ENCODE data around the gene OLFML3. TPM values are rescaled to one million over a fixed set of nuclear protein-coding genes. Genes with fewer than 3 reads are reported as not detected.
"Not testable (repeated sequence)": the region's sequence is repeated elsewhere in the genome, so short reads cannot be mapped to it uniquely, and the experiment has no call there.

OLFML3 gene
- total and polyA plus RNA-seq, 7 experiments from 2014 or later: 0.24 to 1.8 (median 1.1) TPM; not detected in 2

GRCh38 chr1:114010433-114011184 lies 31.3 kb downstream of the OLFML3 start:
- ATAC-seq (no peak), DNase-seq (no peak)
- no peak overlapping the region for H3K4me3 ChIP-seq (ENCODE audit: low read length)
- H3K9me3 ChIP-seq (ENCODE audit: control insufficient read depth in 2 of 3, low read length in 3 of 3): no peaks in the 10 kb centered on the region
- Mint-ChIP-seq H3K4me1 (no peaks in the 10 kb centered on the region), H3K27ac (peak overlapping the region in 1 of 9 donors; percentile 9), H3K9me3 (peaks cover 0 to 1% (median 0%) of the 10 kb centered on the region in 11 donors), H3K36me3 (no peaks in the 10 kb centered on the region), H3K27me3 (peaks cover 0 to 13% (median 9%) of the 10 kb centered on the region in 5 donors), H3K4me3 (no peak overlapping the region)
- no peak overlapping the region for H3K27ac ChIP-seq (ENCODE audit: low read depth, low read length)
- ChIA-PET POLR2A (no interaction called here), CTCF (no interaction called here)
- H3K36me3 ChIP-seq (ENCODE audit: control insufficient read depth in 2 of 3, insufficient read depth in 3 of 3, low read length in 3 of 3): no peaks in the 10 kb centered on the region
- H3K4me1 ChIP-seq (ENCODE audit: control insufficient read depth in 2 of 2, insufficient read depth in 2 of 2, low read length in 2 of 2): no peaks in the 10 kb centered on the region
- intact Hi-C loops (cut with micrococcal nuclease): no loop called here
- H3K27me3 ChIP-seq (ENCODE audit: control insufficient read depth in 2 of 2, insufficient read depth in 2 of 2, low read length in 2 of 2): no peaks in the 10 kb centered on the region

GRCh38 chr1:114011796-114012195 lies 32.5 kb downstream of the OLFML3 start:
- no peaks in the 10 kb centered on the region for H3K4me1 Mint-ChIP-seq
- ATAC-seq: no peak
- DNase-seq: no peak
- Histone ChIP-seq H3K27me3 (ENCODE audit: control insufficient read depth in 2 of 2, insufficient read depth in 2 of 2, low read length in 2 of 2) (no peaks in the 10 kb centered on the region), H3K4me3 (ENCODE audit: low read length) (no peak overlapping the region), H3K9me3 (ENCODE audit: control insufficient read depth in 2 of 3, low read length in 3 of 3) (no peaks in the 10 kb centered on the region), H3K4me1 (ENCODE audit: control insufficient read depth in 2 of 2, insufficient read depth in 2 of 2, low read length in 2 of 2) (no peaks in the 10 kb centered on the region), H3K27ac (ENCODE audit: low read depth, low read length) (no peak overlapping the region), H3K36me3 (ENCODE audit: control insufficient read depth in 2 of 3, insufficient read depth in 3 of 3, low read length in 3 of 3) (no peaks in the 10 kb centered on the region)
- POLR2A ChIA-PET: no interaction called here
- H3K9me3 Mint-ChIP-seq: peaks cover 0 to 1% (median 0%) of the 10 kb centered on the region in 11 donors
- H3K4me3 Mint-ChIP-seq: no peak overlapping the region
- intact Hi-C loops (cut with micrococcal nuclease): no loop called here
- CTCF ChIA-PET: no interaction called here
- H3K36me3 Mint-ChIP-seq: no peaks in the 10 kb centered on the region
- H3K27ac Mint-ChIP-seq: no peak overlapping the region
- H3K27me3 Mint-ChIP-seq: peaks cover 0 to 19% (median 9%) of the 10 kb centered on the region in 5 donors

GRCh38 chr1:114015075-114015474 lies 35.8 kb downstream of the OLFML3 start:
- no peak for DNase-seq
- Mint-ChIP-seq H3K4me1 (no peaks in the 10 kb centered on the region), H3K27me3 (peaks cover 3 to 23% (median 9%) of the 10 kb centered on the region in 5 donors), H3K9me3 (peaks cover 0 to 10% (median 1%) of the 10 kb centered on the region in 11 donors), H3K36me3 (peaks cover 0 to 8% (median 4%) of the 10 kb centered on the region in 5 donors), H3K27ac (no peak overlapping the region), H3K4me3 (no peak overlapping the region)
- ChIA-PET CTCF (interaction anchor here (0.5 kb wide), 1 partner anchor 222 kb away, joined by 3 read pairs; no protein-coding TSS in a partner anchor), POLR2A (no interaction called here)
- no peak for ATAC-seq
- no peaks in the 10 kb centered on the region for H3K36me3 ChIP-seq (ENCODE audit: control insufficient read depth in 2 of 3, insufficient read depth in 3 of 3, low read length in 3 of 3)
- no peaks in the 10 kb centered on the region for H3K4me1 ChIP-seq (ENCODE audit: control insufficient read depth in 2 of 2, insufficient read depth in 2 of 2, low read length in 2 of 2)
- H3K27me3 ChIP-seq (ENCODE audit: control insufficient read depth in 2 of 2, insufficient read depth in 2 of 2, low read length in 2 of 2): no peaks in the 10 kb centered on the region
- H3K9me3 ChIP-seq (ENCODE audit: control insufficient read depth in 2 of 3, low read length in 3 of 3): no peaks in the 10 kb centered on the region
- H3K4me3 ChIP-seq (ENCODE audit: low read length): no peak overlapping the region
- H3K27ac ChIP-seq (ENCODE audit: low read depth, low read length): no peak overlapping the region
- intact Hi-C loops (cut with micrococcal nuclease): no loop called here

- H3K9me3 ChIP-seq (ENCODE audit: control insufficient read depth in 2 of 3, low read length in 3 of 3); H3K36me3 Mint-ChIP-seq; H3K4me1 Mint-ChIP-seq; H3K27ac Mint-ChIP-seq; CTCF ChIA-PET; ATAC-seq; H3K4me3 ChIP-seq (ENCODE audit: low read length); H3K4me3 Mint-ChIP-seq; H3K36me3 ChIP-seq (ENCODE audit: control insufficient read depth in 2 of 3, insufficient read depth in 3 of 3, low read length in 3 of 3); intact Hi-C loops (cut with micrococcal nuclease); DNase-seq; H3K27ac ChIP-seq (ENCODE audit: low read depth, low read length); H3K4me1 ChIP-seq (ENCODE audit: control insufficient read depth in 2 of 2, insufficient read depth in 2 of 2, low read length in 2 of 2); H3K27me3 ChIP-seq (ENCODE audit: control insufficient read depth in 2 of 2, insufficient read depth in 2 of 2, low read length in 2 of 2); POLR2A ChIA-PET: not testable (repeated sequence)
- peaks cover 0 to 10% (median 1%) of the 10 kb centered on the region in 11 donors for H3K9me3 Mint-ChIP-seq
- H3K27me3 Mint-ChIP-seq: peaks cover 0 to 18% (median 4%) of the 10 kb centered on the region in 5 donors
Observed at GRCh38 chr1:114019724-114020123, 40.5 kb downstream of the OLFML3 start.

GRCh38 chr1:114021665-114022099 lies 42.4 kb downstream of the OLFML3 start:
- intact Hi-C loops (cut with micrococcal nuclease): no loop called here
- Mint-ChIP-seq H3K4me3 (no peak overlapping the region), H3K4me1 (peaks cover 0 to 2% (median 0%) of the 10 kb centered on the region in 7 donors), H3K27ac (no peak overlapping the region), H3K36me3 (peaks cover 0 to 9% (median 4%) of the 10 kb centered on the region in 5 donors), H3K9me3 (peaks cover 0 to 10% (median 1%) of the 10 kb centered on the region in 11 donors), H3K27me3 (peaks cover 0 to 4% (median 0%) of the 10 kb centered on the region in 5 donors)
- no peaks in the 10 kb centered on the region for H3K9me3 ChIP-seq (ENCODE audit: control insufficient read depth in 2 of 3, low read length in 3 of 3)
- no peak for DNase-seq
- no peaks in the 10 kb centered on the region for H3K4me1 ChIP-seq (ENCODE audit: control insufficient read depth in 2 of 2, insufficient read depth in 2 of 2, low read length in 2 of 2)
- H3K36me3 ChIP-seq (ENCODE audit: control insufficient read depth in 2 of 3, insufficient read depth in 3 of 3, low read length in 3 of 3): no peaks in the 10 kb centered on the region
- H3K27ac ChIP-seq (ENCODE audit: low read depth, low read length): no peak overlapping the region
- no peak for ATAC-seq
- no peak overlapping the region for H3K4me3 ChIP-seq (ENCODE audit: low read length)
- no peaks in the 10 kb centered on the region for H3K27me3 ChIP-seq (ENCODE audit: control insufficient read depth in 2 of 2, insufficient read depth in 2 of 2, low read length in 2 of 2)
- CTCF ChIA-PET: no interaction called here
- POLR2A ChIA-PET: no interaction called here

GRCh38 chr1:114022877-114023276 lies 43.6 kb downstream of the OLFML3 start:
- H3K4me3 ChIP-seq (ENCODE audit: low read length): no peak overlapping the region
- H3K9me3 Mint-ChIP-seq: peaks cover 0 to 10% (median 1%) of the 10 kb centered on the region in 11 donors
- peaks cover 0 to 3% (median under 1%) of the 10 kb centered on the region in 5 donors for H3K27me3 Mint-ChIP-seq
- ChIA-PET POLR2A (no interaction called here), CTCF (no interaction called here)
- peaks cover 0 to 2% (median 0%) of the 10 kb centered on the region in 7 donors for H3K4me1 Mint-ChIP-seq
- no peaks in the 10 kb centered on the region for H3K36me3 ChIP-seq (ENCODE audit: control insufficient read depth in 2 of 3, insufficient read depth in 3 of 3, low read length in 3 of 3)
- H3K9me3 ChIP-seq (ENCODE audit: control insufficient read depth in 2 of 3, low read length in 3 of 3): no peaks in the 10 kb centered on the region
- no peak for ATAC-seq
- no peak for DNase-seq
- no peaks in the 10 kb centered on the region for H3K4me1 ChIP-seq (ENCODE audit: control insufficient read depth in 2 of 2, insufficient read depth in 2 of 2, low read length in 2 of 2)
- no peak overlapping the region for H3K27ac ChIP-seq (ENCODE audit: low read depth, low read length)
- peaks cover 0 to 9% (median 4%) of the 10 kb centered on the region in 5 donors for H3K36me3 Mint-ChIP-seq
- H3K4me3 Mint-ChIP-seq: no peak overlapping the region
- H3K27ac Mint-ChIP-seq: no peak overlapping the region
- no peaks in the 10 kb centered on the region for H3K27me3 ChIP-seq (ENCODE audit: control insufficient read depth in 2 of 2, insufficient read depth in 2 of 2, low read length in 2 of 2)
- intact Hi-C loops (cut with micrococcal nuclease): no loop called here

GRCh38 chr1:114023377-114023776 lies 44.1 kb downstream of the OLFML3 start:
- H3K36me3 ChIP-seq (ENCODE audit: control insufficient read depth in 2 of 3, insufficient read depth in 3 of 3, low read length in 3 of 3): no peaks in the 10 kb centered on the region
- H3K9me3 ChIP-seq (ENCODE audit: control insufficient read depth in 2 of 3, low read length in 3 of 3): no peaks in the 10 kb centered on the region
- ChIA-PET POLR2A (interaction anchor here (0.7 kb wide), 1 partner anchor 465 kb away, joined by 3 read pairs; no protein-coding TSS in a partner anchor), CTCF (no interaction called here)
- H3K4me1 Mint-ChIP-seq: peaks cover 0 to 2% (median 0%) of the 10 kb centered on the region in 7 donors
- H3K4me3 ChIP-seq (ENCODE audit: low read length): no peak overlapping the region
- H3K27me3 Mint-ChIP-seq: peaks cover 0 to 3% (median 0%) of the 10 kb centered on the region in 5 donors
- no peaks in the 10 kb centered on the region for H3K4me1 ChIP-seq (ENCODE audit: control insufficient read depth in 2 of 2, insufficient read depth in 2 of 2, low read length in 2 of 2)
- intact Hi-C loops (cut with micrococcal nuclease): no loop called here
- no peak overlapping the region for H3K4me3 Mint-ChIP-seq
- H3K27me3 ChIP-seq (ENCODE audit: control insufficient read depth in 2 of 2, insufficient read depth in 2 of 2, low read length in 2 of 2): no peaks in the 10 kb centered on the region
- ATAC-seq (no peak), DNase-seq (no peak)
- H3K9me3 Mint-ChIP-seq: peaks cover 0 to 10% (median 1%) of the 10 kb centered on the region in 11 donors
- no peak overlapping the region for H3K27ac ChIP-seq (ENCODE audit: low read depth, low read length)
- H3K27ac Mint-ChIP-seq: no peak overlapping the region
- H3K36me3 Mint-ChIP-seq: peaks cover 0 to 9% (median 4%) of the 10 kb centered on the region in 5 donors

Data from naive thymus-derived CD4-positive, alpha-beta T cell (primary cell).